Stimulated activated naive CD8-positive, alpha-beta T cell treated with anti-CD3 and anti-CD28 coated beads, Interleukin-15, Interleukin-2, amounts not matched to agents 100 ng/mL and 50 ng/mL, for 24 hours (primary cell): ENCODE data around the gene C12orf57.
"Not testable (repeated sequence)": the region's sequence is repeated elsewhere in the genome, so short reads cannot be mapped to it uniquely, and the experiment has no call there.

Experiments used
- H3K27ac Mint-ChIP-seq: one replicate; pipeline ENCODE4 v1.8.0; 2021; ENCODE audit warnings: mild to moderate bottlenecking, mixed read lengths
- H3K27me3 Mint-ChIP-seq: one replicate; pipeline ENCODE4 v1.8.0; 2021; ENCODE audit warnings: mixed read lengths
- H3K36me3 Mint-ChIP-seq: one replicate; pipeline ENCODE4 v1.8.0; 2021; ENCODE audit warnings: low read depth, mixed read lengths
- H3K4me1 Mint-ChIP-seq: one replicate; pipeline ENCODE4 v1.8.0; 2021; ENCODE audit warnings: low read depth, mixed read lengths
- H3K4me3 Mint-ChIP-seq: one replicate; pipeline ENCODE4 v1.8.0; 2021; ENCODE audit warnings: mild to moderate bottlenecking, mixed read lengths
- H3K9me3 Mint-ChIP-seq: one replicate; pipeline ENCODE4 v1.8.0; 2021; ENCODE audit warnings: mixed read lengths

Gene C12orf57

GRCh38 chr12:6943722-6944380, at the start of gene C12orf57, which contains the start of gene RNU7-1:
TSS of gene C12orf57 (plus strand) at chr12:6944022. CDS start at chr12:6944122, 100 bp downstream.
TSS of gene RNU7-1 (plus strand) at chr12:6943816.
- Mint-ChIP-seq H3K36me3 (peaks cover 31% of the 10 kb centered on the region), H3K4me3 (peak within 1 kb of the TSS; percentile 98), H3K27me3 (peaks cover 4% of the 10 kb centered on the region), H3K4me1 (peaks cover 71% of the 10 kb centered on the region), H3K9me3 (no peaks in the 10 kb centered on the region), H3K27ac (peak within 1 kb of the TSS; percentile 99)

- peaks cover 24% of the 10 kb centered on the region for H3K4me1 Mint-ChIP-seq
- no peaks in the 10 kb centered on the region for H3K36me3 Mint-ChIP-seq
These were observed 49.5 kb upstream of the C12orf57 start for GRCh38 chr12:6894321-6894720.

GRCh38 chr12:6896846-6897435, 46.9 kb upstream of the C12orf57 start:
- H3K4me1 Mint-ChIP-seq = peaks cover 18% of the 10 kb centered on the region
- no peak overlapping the region for H3K27ac Mint-ChIP-seq
- no peak overlapping the region for H3K4me3 Mint-ChIP-seq
- H3K36me3 Mint-ChIP-seq = no peaks in the 10 kb centered on the region
- H3K9me3 Mint-ChIP-seq = no peaks in the 10 kb centered on the region
- no peaks in the 10 kb centered on the region for H3K27me3 Mint-ChIP-seq

More at GRCh38 chr12:6894321-6894720, 49.5 kb upstream of the C12orf57 start:
- no peaks in the 10 kb centered on the region for H3K27me3 Mint-ChIP-seq
- no peak overlapping the region for H3K27ac Mint-ChIP-seq
- H3K9me3 Mint-ChIP-seq = no peaks in the 10 kb centered on the region
- no peak overlapping the region for H3K4me3 Mint-ChIP-seq

- H3K27me3 Mint-ChIP-seq = no peaks in the 10 kb centered on the region
- H3K4me1 Mint-ChIP-seq = peaks cover 13% of the 10 kb centered on the region
- no peak overlapping the region for H3K27ac Mint-ChIP-seq
These were observed 44.4 kb upstream of the C12orf57 start for GRCh38 chr12:6899427-6899826.

GRCh38 chr12:6899837-6900519, 43.8 kb upstream of the C12orf57 start:
- no peaks in the 10 kb centered on the region for H3K9me3 Mint-ChIP-seq
- no peaks in the 10 kb centered on the region for H3K27me3 Mint-ChIP-seq
- H3K27ac Mint-ChIP-seq = no peak overlapping the region
- H3K4me3 Mint-ChIP-seq = no peak overlapping the region
- peaks cover 13% of the 10 kb centered on the region for H3K4me1 Mint-ChIP-seq
- H3K36me3 Mint-ChIP-seq = no peaks in the 10 kb centered on the region

More at GRCh38 chr12:6899427-6899826, 44.4 kb upstream of the C12orf57 start:
- Mint-ChIP-seq H3K36me3 (no peaks in the 10 kb centered on the region), H3K4me3 (no peak overlapping the region), H3K9me3 (no peaks in the 10 kb centered on the region)

- Mint-ChIP-seq H3K36me3 (no peaks in the 10 kb centered on the region), H3K27ac (no peak overlapping the region), H3K4me3 (no peak overlapping the region), H3K4me1 (peaks cover 13% of the 10 kb centered on the region), H3K27me3 (no peaks in the 10 kb centered on the region), H3K9me3 (no peaks in the 10 kb centered on the region)
These were observed 41.4 kb upstream of the C12orf57 start for GRCh38 chr12:6902448-6902847.

- H3K27me3 Mint-ChIP-seq = no peaks in the 10 kb centered on the region
- no peak overlapping the region for H3K4me3 Mint-ChIP-seq
- H3K27ac Mint-ChIP-seq = no peak overlapping the region
- H3K4me1 Mint-ChIP-seq = peaks cover 13% of the 10 kb centered on the region
- no peaks in the 10 kb centered on the region for H3K36me3 Mint-ChIP-seq
- no peaks in the 10 kb centered on the region for H3K9me3 Mint-ChIP-seq
These were observed 40.1 kb upstream of the C12orf57 start for GRCh38 chr12:6903722-6904121.

GRCh38 chr12:6904280-6905276, 39.2 kb upstream of the C12orf57 start, which contains the start of gene LRRC23:
TSS of gene LRRC23 (plus strand) at chr12:6904822. CDS start at chr12:6905634, 812 bp downstream.
- H3K9me3 Mint-ChIP-seq = no peaks in the 10 kb centered on the region
- no peak within 1 kb of the TSS for H3K27ac Mint-ChIP-seq
- H3K27me3 Mint-ChIP-seq = no peaks in the 10 kb centered on the region
- no peaks in the 10 kb centered on the region for H3K36me3 Mint-ChIP-seq
- H3K4me1 Mint-ChIP-seq = peaks cover 10% of the 10 kb centered on the region
- no peak within 1 kb of the TSS for H3K4me3 Mint-ChIP-seq

GRCh38 chr12:6905414-6906040, 38.3 kb upstream of the C12orf57 start:
- no peaks in the 10 kb centered on the region for H3K36me3 Mint-ChIP-seq
- no peaks in the 10 kb centered on the region for H3K27me3 Mint-ChIP-seq
- H3K4me3 Mint-ChIP-seq = no peak overlapping the region

GRCh38 chr12:6908141-6908540, 35.7 kb upstream of the C12orf57 start:
- not testable (repeated sequence) for H3K27ac Mint-ChIP-seq, H3K9me3 Mint-ChIP-seq, H3K36me3 Mint-ChIP-seq, H3K4me1 Mint-ChIP-seq, H3K4me3 Mint-ChIP-seq, H3K27me3 Mint-ChIP-seq

More at GRCh38 chr12:6905414-6906040, 38.3 kb upstream of the C12orf57 start:
- H3K4me1 Mint-ChIP-seq = peaks cover 2% of the 10 kb centered on the region
- no peaks in the 10 kb centered on the region for H3K9me3 Mint-ChIP-seq
- no peak overlapping the region for H3K27ac Mint-ChIP-seq

- Mint-ChIP-seq H3K27me3 (peaks cover 3% of the 10 kb centered on the region), H3K4me1 (peaks cover 15% of the 10 kb centered on the region), H3K9me3 (no peaks in the 10 kb centered on the region), H3K27ac (no peak overlapping the region), H3K36me3 (no peaks in the 10 kb centered on the region), H3K4me3 (no peak overlapping the region)
These were observed 34.2 kb upstream of the C12orf57 start for GRCh38 chr12:6909421-6910145.

GRCh38 chr12:6912164-6912935, 31.5 kb upstream of the C12orf57 start:
- Mint-ChIP-seq H3K27ac (peak overlapping the region; percentile 89), H3K9me3 (no peaks in the 10 kb centered on the region), H3K36me3 (peaks cover 9% of the 10 kb centered on the region), H3K27me3 (peaks cover 3% of the 10 kb centered on the region), H3K4me3 (no peak overlapping the region), H3K4me1 (peaks cover 35% of the 10 kb centered on the region)
